Measurements from ENCODE around the gene DNM3. TPM values are rescaled to one million over a fixed set of nuclear protein-coding genes. Genes with fewer than 3 reads are reported as not detected.
"Not testable (repeated sequence)": the region's sequence is repeated elsewhere in the genome, so short reads cannot be mapped to it uniquely, and the experiment has no call there.

The DNM3 gene
- polyA plus RNA-seq, 4 donors, result 0.67 to 1.2 (median 0.99) TPM; not detected in 1

DNA sequence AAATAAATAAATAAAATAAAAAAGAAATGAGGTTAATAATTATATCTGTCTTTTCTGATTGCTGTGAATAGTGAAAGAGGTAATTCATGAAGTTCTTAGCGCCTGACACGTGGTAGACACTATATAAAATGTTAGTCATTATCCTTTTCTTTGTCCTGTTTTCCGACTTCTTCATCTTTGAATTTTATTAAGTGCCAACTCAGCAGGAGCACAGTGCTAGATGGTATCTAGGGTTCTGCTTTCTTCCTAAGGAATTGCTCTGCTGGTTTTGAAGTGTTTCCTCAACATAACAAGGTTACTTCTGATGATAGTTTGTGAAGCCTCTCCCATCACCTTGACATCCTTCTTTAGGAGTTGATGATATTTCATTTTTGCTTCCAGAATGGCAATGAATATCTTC, 227.0 kb downstream of the DNM3 start:
- DNase-seq, result no peak
- Histone ChIP-seq H3K4me1 (ENCODE audit: control insufficient read depth in 3 of 3, insufficient read depth in 2 of 3, low read depth in 1 of 3, low read length in 2 of 3) (no peaks in the 10 kb centered on the region), H3K9me3 (ENCODE audit: control insufficient read depth in 2 of 2, insufficient read depth in 1 of 2, low read depth in 1 of 2, low read length in 1 of 2) (no peaks in the 10 kb centered on the region), H3K27me3 (ENCODE audit: control insufficient read depth in 3 of 3, insufficient read depth in 3 of 3, low read length in 3 of 3) (no peaks in the 10 kb centered on the region), H3K27ac (ENCODE audit: low read depth in 1 of 3, low read length in 2 of 3) (no peak overlapping the region), H3K4me3 (ENCODE audit: low read depth in 1 of 3, low read length in 3 of 3) (no peak overlapping the region), H3K36me3 (ENCODE audit: control insufficient read depth in 3 of 3, insufficient read depth in 2 of 3, low read depth in 1 of 3, low read length in 3 of 3) (no peaks in the 10 kb centered on the region)
- FAIRE-seq, result no peak
- WGBS, 3 donors, result 73 to 88% (median 83%) methylated on average over 3 of the region's 3 CpGs

DNA sequence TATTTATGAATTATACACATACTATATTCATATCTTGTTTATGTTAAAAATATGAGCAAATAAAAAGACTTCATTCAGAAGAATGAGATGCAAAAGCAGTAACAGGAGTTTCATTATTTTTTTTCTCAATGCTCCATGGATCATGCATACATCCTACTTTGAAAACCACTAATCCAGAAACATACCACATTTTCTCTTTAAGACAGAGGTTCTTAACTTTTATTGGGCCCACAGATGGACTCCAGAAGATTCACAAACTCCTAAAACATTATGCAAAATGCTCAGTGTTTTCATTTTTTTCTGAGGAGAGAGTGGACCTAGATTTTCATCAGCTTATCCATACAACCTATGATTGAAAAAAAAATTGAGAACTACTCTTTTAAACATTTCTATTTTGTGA, 227.8 kb downstream of the DNM3 start:
- DNase-seq (no peak), FAIRE-seq (no peak)
- Histone ChIP-seq H3K27ac (ENCODE audit: low read depth in 1 of 3, low read length in 2 of 3) (no peak overlapping the region), H3K9me3 (ENCODE audit: control insufficient read depth in 2 of 2, insufficient read depth in 1 of 2, low read depth in 1 of 2, low read length in 1 of 2) (no peaks in the 10 kb centered on the region), H3K4me1 (ENCODE audit: control insufficient read depth in 3 of 3, insufficient read depth in 2 of 3, low read depth in 1 of 3, low read length in 2 of 3) (no peaks in the 10 kb centered on the region), H3K36me3 (ENCODE audit: control insufficient read depth in 3 of 3, insufficient read depth in 2 of 3, low read depth in 1 of 3, low read length in 3 of 3) (no peaks in the 10 kb centered on the region), H3K4me3 (ENCODE audit: low read depth in 1 of 3, low read length in 3 of 3) (no peak overlapping the region), H3K27me3 (ENCODE audit: control insufficient read depth in 3 of 3, insufficient read depth in 3 of 3, low read length in 3 of 3) (no peaks in the 10 kb centered on the region)

DNA sequence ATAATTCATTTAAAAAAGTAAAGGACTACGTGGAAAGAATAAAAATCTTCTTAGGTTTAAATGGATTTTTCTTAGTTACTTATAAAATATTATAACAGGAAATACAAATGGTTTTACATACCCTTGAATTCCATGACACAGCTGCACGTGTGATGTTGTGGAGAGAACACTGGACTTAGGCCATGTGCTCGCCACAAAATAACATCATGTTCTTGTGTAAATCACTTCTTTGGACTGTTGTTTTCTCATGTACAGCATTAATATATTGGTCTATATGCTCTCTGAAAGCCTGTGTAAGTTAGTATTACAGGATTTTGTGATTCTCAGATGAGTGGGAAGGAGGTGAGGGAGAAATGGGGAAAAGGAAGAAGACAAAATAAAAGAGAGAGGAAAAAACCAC, 228.2 kb downstream of the DNM3 start:
- FAIRE-seq, result no peak
- WGBS, 3 donors, result 61 to 73% (median 72%) methylated on average over 3 of the region's 3 CpGs

DNA sequence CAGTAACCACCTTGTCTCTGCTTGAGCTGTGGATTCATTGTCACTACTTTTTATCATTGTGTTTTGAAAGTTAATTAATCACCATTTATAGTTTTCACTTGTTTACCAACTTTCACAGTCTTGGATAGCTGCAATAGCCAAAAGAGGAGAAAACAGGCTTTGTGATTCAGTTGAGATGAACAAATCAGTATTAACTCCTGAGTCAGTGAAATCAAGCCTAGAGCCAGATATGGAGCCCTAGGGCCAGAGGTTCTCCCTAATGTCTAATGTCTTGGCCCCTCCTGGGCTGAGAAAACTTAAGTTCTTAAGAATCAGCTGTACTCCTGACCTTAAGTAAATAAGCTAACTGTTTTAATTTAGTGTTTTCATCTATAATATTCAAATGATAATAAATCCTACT, 228.8 kb downstream of the DNM3 start:
- no peak for DNase-seq
- Histone ChIP-seq H3K36me3 (ENCODE audit: control insufficient read depth in 3 of 3, insufficient read depth in 2 of 3, low read depth in 1 of 3, low read length in 3 of 3) (no peaks in the 10 kb centered on the region), H3K4me3 (ENCODE audit: low read depth in 1 of 3, low read length in 3 of 3) (no peak overlapping the region), H3K27ac (ENCODE audit: low read depth in 1 of 3, low read length in 2 of 3) (no peak overlapping the region), H3K27me3 (ENCODE audit: control insufficient read depth in 3 of 3, insufficient read depth in 3 of 3, low read length in 3 of 3) (no peaks in the 10 kb centered on the region), H3K9me3 (ENCODE audit: control insufficient read depth in 2 of 2, insufficient read depth in 1 of 2, low read depth in 1 of 2, low read length in 1 of 2) (no peaks in the 10 kb centered on the region), H3K4me1 (ENCODE audit: control insufficient read depth in 3 of 3, insufficient read depth in 2 of 3, low read depth in 1 of 3, low read length in 2 of 3) (no peaks in the 10 kb centered on the region)
- FAIRE-seq, result no peak

More for the DNA sequence above, 228.2 kb downstream of the DNM3 start:
- H3K9me3 ChIP-seq (ENCODE audit: control insufficient read depth in 2 of 2, insufficient read depth in 1 of 2, low read depth in 1 of 2, low read length in 1 of 2), result no peaks in the 10 kb centered on the region
- no peak for DNase-seq
- H3K4me3 ChIP-seq (ENCODE audit: low read depth in 1 of 3, low read length in 3 of 3), result no peak overlapping the region
- no peak overlapping the region for H3K27ac ChIP-seq (ENCODE audit: low read depth in 1 of 3, low read length in 2 of 3)
- no peaks in the 10 kb centered on the region for H3K36me3 ChIP-seq (ENCODE audit: control insufficient read depth in 3 of 3, insufficient read depth in 2 of 3, low read depth in 1 of 3, low read length in 3 of 3)
- H3K4me1 ChIP-seq (ENCODE audit: control insufficient read depth in 3 of 3, insufficient read depth in 2 of 3, low read depth in 1 of 3, low read length in 2 of 3), result no peaks in the 10 kb centered on the region
- H3K27me3 ChIP-seq (ENCODE audit: control insufficient read depth in 3 of 3, insufficient read depth in 3 of 3, low read length in 3 of 3), result no peaks in the 10 kb centered on the region

DNA sequence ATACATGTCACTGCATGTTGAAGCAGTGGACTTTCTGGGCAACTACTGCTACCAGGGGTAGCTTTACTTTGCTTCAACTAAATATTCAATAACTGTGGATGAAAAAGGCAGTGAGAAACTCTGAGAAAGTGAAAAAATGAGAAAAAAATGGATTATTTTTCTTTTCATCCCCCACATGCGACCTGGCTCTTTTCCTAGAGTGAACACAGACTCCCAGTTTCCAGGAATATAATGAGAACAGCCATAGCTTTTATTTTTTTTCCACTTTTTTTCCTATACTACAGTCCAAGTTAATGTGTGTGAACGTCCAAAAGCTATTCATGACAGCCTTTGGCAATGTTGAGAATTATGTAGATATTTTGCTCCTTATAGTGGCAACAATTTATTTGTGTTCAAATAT, 230.4 kb downstream of the DNM3 start:
- H3K27ac ChIP-seq (ENCODE audit: low read depth in 1 of 3, low read length in 2 of 3), result peak overlapping the region in 1 of 3 donors; percentile 53
- DNase-seq (no peak), FAIRE-seq (no peak)
- no peak overlapping the region for H3K4me3 ChIP-seq (ENCODE audit: low read depth in 1 of 3, low read length in 3 of 3)
- H3K9me3 ChIP-seq (ENCODE audit: control insufficient read depth in 2 of 2, insufficient read depth in 1 of 2, low read depth in 1 of 2, low read length in 1 of 2), result no peaks in the 10 kb centered on the region
- H3K27me3 ChIP-seq (ENCODE audit: control insufficient read depth in 3 of 3, insufficient read depth in 3 of 3, low read length in 3 of 3), result no peaks in the 10 kb centered on the region
- H3K36me3 ChIP-seq (ENCODE audit: control insufficient read depth in 3 of 3, insufficient read depth in 2 of 3, low read depth in 1 of 3, low read length in 3 of 3), result no peaks in the 10 kb centered on the region
- H3K4me1 ChIP-seq (ENCODE audit: control insufficient read depth in 3 of 3, insufficient read depth in 2 of 3, low read depth in 1 of 3, low read length in 2 of 3), result no peaks in the 10 kb centered on the region
- 61 to 80% (median 76%) methylated on average over 2 of the region's 2 CpGs for WGBS, 3 donors

DNA sequence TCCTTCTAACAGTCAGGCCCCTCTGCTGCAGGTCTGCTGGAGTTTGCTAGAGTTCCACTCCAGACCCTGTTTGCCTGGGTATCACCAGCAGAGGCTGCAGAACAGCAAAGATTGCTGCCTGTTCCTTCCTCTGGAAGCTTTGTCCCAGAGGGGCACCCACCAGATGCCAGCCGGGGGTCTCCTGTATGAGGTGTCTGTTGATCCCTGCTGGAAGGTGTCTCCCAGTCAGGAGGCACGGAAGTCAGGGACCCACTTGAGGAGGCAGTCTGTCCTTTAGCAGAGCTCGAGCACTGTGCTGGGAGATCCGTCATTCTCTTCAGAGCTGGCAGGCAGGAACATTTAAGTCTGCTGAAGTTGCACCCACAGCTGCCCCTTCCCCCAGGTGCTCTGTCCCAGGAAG, 238.6 kb downstream of the DNM3 start:
- not testable (repeated sequence) for H3K9me3 ChIP-seq (ENCODE audit: control insufficient read depth in 2 of 2, insufficient read depth in 1 of 2, low read depth in 1 of 2, low read length in 1 of 2); H3K36me3 ChIP-seq (ENCODE audit: control insufficient read depth in 3 of 3, insufficient read depth in 2 of 3, low read depth in 1 of 3, low read length in 3 of 3); H3K4me3 ChIP-seq (ENCODE audit: low read depth in 1 of 3, low read length in 3 of 3); H3K27me3 ChIP-seq (ENCODE audit: control insufficient read depth in 3 of 3, insufficient read depth in 3 of 3, low read length in 3 of 3); DNase-seq; H3K4me1 ChIP-seq (ENCODE audit: control insufficient read depth in 3 of 3, insufficient read depth in 2 of 3, low read depth in 1 of 3, low read length in 2 of 3); H3K27ac ChIP-seq (ENCODE audit: low read depth in 1 of 3, low read length in 2 of 3); FAIRE-seq
- 89 to 95% (median 93%) methylated on average over 4 of the region's 4 CpGs for WGBS, 3 donors

DNA sequence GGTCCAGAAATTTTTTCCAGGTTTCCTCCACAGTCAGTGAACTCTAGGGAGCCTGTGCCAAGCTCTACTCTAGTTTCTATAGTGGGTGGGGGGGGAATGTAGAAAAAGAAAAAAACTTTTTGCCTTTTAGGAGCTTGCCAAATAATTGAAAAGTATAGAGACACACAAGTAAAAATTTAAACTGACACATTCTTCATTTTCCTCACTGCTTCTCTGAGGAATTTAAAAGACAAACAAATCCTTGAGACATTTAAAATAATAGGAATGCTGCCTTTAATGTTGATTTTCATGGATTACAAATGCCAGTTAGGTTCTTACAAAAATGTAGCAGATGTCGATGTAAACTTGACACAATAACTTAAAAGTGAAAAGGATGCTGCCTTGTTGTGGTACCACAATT, 241.9 kb downstream of the DNM3 start:
- no peak for FAIRE-seq
- Histone ChIP-seq H3K27ac (ENCODE audit: low read depth in 1 of 3, low read length in 2 of 3) (no peak overlapping the region), H3K4me3 (ENCODE audit: low read depth in 1 of 3, low read length in 3 of 3) (no peak overlapping the region), H3K4me1 (ENCODE audit: control insufficient read depth in 3 of 3, insufficient read depth in 2 of 3, low read depth in 1 of 3, low read length in 2 of 3) (no peaks in the 10 kb centered on the region), H3K36me3 (ENCODE audit: control insufficient read depth in 3 of 3, insufficient read depth in 2 of 3, low read depth in 1 of 3, low read length in 3 of 3) (no peaks in the 10 kb centered on the region), H3K9me3 (ENCODE audit: control insufficient read depth in 2 of 2, insufficient read depth in 1 of 2, low read depth in 1 of 2, low read length in 1 of 2) (no peaks in the 10 kb centered on the region), H3K27me3 (ENCODE audit: control insufficient read depth in 3 of 3, insufficient read depth in 3 of 3, low read length in 3 of 3) (no peaks in the 10 kb centered on the region)
- WGBS, 3 donors, result 84 to 97% (median 95%) methylated on average over 1 of the region's 1 CpG
- no peak for DNase-seq

DNA sequence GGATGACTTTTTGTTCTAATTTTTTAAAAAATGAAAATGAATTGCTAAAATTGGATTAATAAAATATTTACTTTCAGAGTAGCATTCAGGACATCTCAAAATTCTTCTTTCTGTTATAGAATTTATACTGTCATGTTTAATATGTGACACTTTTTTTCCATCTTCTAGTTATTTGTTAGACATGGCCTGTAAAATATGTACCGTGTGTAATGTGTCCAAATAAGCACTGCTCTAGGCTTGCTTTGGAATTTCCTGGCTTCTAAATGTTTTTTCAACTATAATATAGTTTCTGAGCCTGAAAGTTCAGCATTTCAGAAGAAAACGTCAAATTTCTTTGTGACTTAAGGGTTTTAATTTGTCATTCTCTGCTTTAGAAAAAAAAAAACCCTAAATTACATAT, 243.6 kb downstream of the DNM3 start:
- Histone ChIP-seq H3K36me3 (ENCODE audit: control insufficient read depth in 3 of 3, insufficient read depth in 2 of 3, low read depth in 1 of 3, low read length in 3 of 3) (no peaks in the 10 kb centered on the region), H3K4me3 (ENCODE audit: low read depth in 1 of 3, low read length in 3 of 3) (no peak overlapping the region), H3K9me3 (ENCODE audit: control insufficient read depth in 2 of 2, insufficient read depth in 1 of 2, low read depth in 1 of 2, low read length in 1 of 2) (no peaks in the 10 kb centered on the region), H3K27ac (ENCODE audit: low read depth in 1 of 3, low read length in 2 of 3) (no peak overlapping the region), H3K27me3 (ENCODE audit: control insufficient read depth in 3 of 3, insufficient read depth in 3 of 3, low read length in 3 of 3) (no peaks in the 10 kb centered on the region), H3K4me1 (ENCODE audit: control insufficient read depth in 3 of 3, insufficient read depth in 2 of 3, low read depth in 1 of 3, low read length in 2 of 3) (peaks cover 0 to 5% (median 0%) of the 10 kb centered on the region in 3 donors)
- DNase-seq, result no peak
- FAIRE-seq, result no peak
- WGBS, 3 donors, result 63 to 84% (median 73%) methylated on average over 2 of the region's 2 CpGs

DNA sequence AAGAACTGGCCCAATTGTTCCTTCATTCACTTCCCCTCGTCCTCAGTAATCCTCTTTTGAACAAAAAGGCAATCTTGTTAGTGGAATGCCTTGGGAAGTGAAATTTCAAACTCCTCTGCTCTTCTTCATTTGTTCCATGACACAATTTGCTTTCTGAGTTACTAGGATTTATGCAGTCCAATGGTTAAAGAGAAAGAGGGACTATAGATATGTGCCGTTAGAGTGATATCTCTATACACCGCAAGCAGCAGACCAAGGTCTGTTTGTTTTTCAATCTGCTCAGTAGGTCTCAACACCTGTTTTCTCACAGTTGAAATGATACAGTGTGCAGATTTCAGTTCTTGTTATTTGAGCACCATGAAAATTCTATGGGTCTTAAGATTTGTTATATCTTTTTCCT, 244.0 kb downstream of the DNM3 start:
- FAIRE-seq, result no peak
- Histone ChIP-seq H3K36me3 (ENCODE audit: control insufficient read depth in 3 of 3, insufficient read depth in 2 of 3, low read depth in 1 of 3, low read length in 3 of 3) (no peaks in the 10 kb centered on the region), H3K27ac (ENCODE audit: low read depth in 1 of 3, low read length in 2 of 3) (no peak overlapping the region), H3K4me1 (ENCODE audit: control insufficient read depth in 3 of 3, insufficient read depth in 2 of 3, low read depth in 1 of 3, low read length in 2 of 3) (peaks cover 0 to 6% (median 0%) of the 10 kb centered on the region in 3 donors), H3K9me3 (ENCODE audit: control insufficient read depth in 2 of 2, insufficient read depth in 1 of 2, low read depth in 1 of 2, low read length in 1 of 2) (no peaks in the 10 kb centered on the region), H3K4me3 (ENCODE audit: low read depth in 1 of 3, low read length in 3 of 3) (no peak overlapping the region), H3K27me3 (ENCODE audit: control insufficient read depth in 3 of 3, insufficient read depth in 3 of 3, low read length in 3 of 3) (no peaks in the 10 kb centered on the region)
- DNase-seq, result no peak
- 49 to 71% (median 70%) methylated on average over 3 of the region's 3 CpGs for WGBS, 3 donors
